Measurements from ENCODE around the gene MSH4.
"Not testable (repeated sequence)": the region's sequence is repeated elsewhere in the genome, so short reads cannot be mapped to it uniquely, and the experiment has no call there.

Gene MSH4

DNA sequence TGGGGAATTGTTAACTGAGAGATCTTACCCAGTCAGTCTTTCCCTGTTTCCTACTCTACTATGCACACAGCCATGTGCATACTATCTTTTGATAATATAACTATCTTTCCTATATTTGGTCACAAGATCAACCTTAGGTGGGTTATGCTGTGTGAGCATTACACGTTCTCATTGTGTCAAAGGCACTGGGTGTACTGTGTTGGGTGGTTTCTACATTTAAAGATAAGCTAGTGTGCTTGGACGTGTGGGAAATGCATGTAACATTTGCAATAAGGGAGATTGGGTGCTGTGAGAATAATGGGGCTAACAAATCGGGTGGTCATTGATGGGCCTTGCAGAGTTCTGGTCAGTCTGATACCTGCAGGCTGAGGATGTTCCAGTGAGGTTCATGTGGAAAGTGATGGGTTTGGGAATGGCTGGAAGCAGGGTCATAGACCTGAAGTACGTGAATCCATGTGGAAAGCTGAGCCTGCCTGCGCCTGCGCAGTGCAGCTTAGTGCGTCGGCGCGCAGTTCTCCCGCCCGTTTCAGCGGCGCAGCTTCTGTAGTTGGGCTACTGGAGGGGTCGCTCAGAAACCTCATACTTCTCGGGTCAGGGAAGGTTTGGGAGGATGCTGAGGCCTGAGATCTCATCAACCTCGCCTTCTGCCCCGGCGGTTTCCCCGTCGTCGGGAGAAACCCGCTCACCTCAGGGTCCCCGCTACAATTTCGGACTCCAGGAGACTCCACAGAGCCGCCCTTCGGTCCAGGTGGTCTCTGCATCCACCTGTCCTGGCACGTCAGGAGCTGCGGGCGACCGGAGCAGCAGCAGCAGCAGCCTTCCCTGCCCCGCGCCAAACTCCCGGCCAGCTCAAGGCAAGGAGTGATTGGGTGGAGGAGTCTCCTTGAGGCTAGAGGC lies at the start of gene MSH4:
MSH4 (plus strand) TSS at position 507 of the 897 bp plus-strand sequence; CDS start at position 611, 104 bp downstream.
- DNase-seq = no peak

- not testable (repeated sequence) for DNase-seq
Measured at GRCh38 chr1:75757210-75757609, 39.5 kb upstream of the MSH4 start.

- DNase-seq = not testable (repeated sequence)
Measured at GRCh38 chr1:75758543-75758942, 38.1 kb upstream of the MSH4 start.

DNA sequence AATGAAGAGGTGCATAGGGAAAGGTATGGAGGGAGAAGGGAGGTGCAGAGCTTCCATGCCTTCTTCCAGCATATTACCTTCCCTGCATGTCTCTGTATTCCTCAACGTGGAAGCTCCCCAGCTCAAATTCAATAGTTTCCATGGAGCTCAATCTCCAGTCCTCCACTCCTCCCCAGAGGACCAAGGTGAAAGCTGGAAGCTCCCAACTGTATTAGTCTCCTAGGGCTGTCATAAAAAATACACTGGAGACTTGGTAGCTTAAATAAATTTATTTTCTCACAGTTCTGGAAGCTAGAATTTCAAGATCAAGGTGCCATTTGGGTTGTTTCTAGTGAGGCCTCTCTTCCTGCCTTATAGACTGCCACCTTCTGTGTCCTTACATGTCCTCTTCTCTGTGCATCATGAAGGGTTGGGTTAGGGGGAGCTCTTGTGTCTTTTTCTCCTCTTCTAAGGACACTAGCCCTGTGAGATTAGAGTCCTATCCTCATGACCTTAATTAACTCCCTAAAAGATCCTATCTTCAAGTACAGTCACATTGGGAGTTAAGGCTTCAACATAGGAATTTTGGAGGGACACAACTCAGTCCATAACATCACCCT lies 32.5 kb upstream of the MSH4 start:
- no peak for DNase-seq

GRCh38 chr1:75765697-75766355 lies 30.9 kb upstream of the MSH4 start:
- no peak for DNase-seq

DNA sequence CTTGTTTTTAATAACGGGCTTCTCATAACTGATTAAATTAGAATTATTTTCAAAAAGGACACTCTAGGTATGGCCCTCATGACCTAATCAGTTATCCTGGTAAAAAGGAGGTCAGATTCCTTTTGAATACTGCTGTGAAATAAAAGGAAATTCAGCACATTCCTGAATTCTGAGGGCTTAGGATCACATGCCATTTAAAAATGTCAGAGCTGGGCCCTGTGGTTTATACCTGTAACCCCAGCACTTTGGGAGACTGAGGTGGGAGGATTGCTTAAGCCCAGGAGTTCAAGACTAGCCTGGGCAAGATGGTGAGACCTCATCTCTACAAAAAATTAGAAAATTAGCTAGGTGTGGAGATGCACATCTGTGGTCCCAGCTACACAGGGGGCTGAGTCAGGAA lies 28.7 kb upstream of the MSH4 start:
- no peak for DNase-seq

DNA sequence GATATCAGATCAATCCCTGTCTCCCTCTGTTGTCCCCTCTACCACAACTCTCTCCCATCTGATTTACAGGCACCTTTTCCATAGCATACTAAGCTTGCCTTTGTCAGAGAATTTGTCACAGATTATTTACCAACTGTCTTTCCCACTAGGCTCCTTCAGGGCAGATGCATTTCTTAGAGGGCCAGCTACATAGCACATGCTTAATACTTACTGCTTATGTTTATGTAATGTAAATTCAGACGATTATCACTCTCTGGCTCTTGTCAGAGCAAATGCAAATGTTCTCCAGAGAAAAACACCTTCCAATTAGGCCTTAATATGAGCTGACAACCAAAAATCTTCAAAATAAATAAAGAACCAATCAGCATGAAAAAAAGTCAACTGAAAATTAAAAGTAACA lies 25.9 kb upstream of the MSH4 start:
- DNase-seq = no peak

GRCh38 chr1:75771978-75772377 lies 24.7 kb upstream of the MSH4 start:
- no peak for DNase-seq

DNA sequence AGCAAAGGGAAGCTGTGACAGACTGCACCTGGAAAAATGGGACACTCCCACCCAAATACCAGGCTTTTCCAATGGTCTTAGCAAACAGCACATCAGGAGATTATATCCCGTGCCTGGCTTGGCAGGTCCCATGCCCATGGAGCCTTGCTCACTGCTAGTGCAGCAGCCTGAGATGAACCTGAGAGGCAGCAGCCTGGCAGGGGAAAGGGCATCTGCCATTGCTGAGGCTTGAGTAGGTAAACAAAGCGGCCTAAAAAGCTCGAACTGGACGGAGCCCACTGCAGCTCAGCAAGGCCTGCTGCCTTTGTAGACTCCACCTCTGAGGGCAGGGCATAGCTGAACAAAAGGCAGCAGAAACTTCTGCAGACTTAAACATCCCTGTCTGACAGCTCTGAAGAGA lies 18.9 kb upstream of the MSH4 start:
- not testable (repeated sequence) for DNase-seq

DNA sequence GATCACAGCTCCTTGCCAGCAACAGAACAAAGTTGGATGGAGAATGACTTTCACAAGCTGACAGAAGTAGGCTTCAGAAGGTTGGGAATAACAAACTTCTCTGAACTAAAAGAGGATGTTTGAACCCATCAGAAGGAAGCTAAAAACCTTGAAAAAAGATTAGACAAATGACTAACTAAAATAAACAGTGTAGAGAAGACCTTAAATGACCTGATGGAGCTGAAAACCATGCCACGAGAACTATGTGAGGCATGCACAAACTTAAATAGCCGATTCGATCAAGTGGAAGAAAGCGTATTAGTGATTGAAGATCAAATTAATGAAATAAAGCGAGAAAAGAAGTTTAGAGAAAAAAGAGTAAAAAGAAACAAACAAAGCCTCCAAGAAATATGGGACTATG lies 18.0 kb upstream of the MSH4 start:
- DNase-seq = not testable (repeated sequence)

GRCh38 chr1:75780183-75780582 lies 16.5 kb upstream of the MSH4 start:
- not testable (repeated sequence) for DNase-seq

GRCh38 chr1:75783920-75784319 lies 12.8 kb upstream of the MSH4 start:
- not testable (repeated sequence) for DNase-seq

DNA sequence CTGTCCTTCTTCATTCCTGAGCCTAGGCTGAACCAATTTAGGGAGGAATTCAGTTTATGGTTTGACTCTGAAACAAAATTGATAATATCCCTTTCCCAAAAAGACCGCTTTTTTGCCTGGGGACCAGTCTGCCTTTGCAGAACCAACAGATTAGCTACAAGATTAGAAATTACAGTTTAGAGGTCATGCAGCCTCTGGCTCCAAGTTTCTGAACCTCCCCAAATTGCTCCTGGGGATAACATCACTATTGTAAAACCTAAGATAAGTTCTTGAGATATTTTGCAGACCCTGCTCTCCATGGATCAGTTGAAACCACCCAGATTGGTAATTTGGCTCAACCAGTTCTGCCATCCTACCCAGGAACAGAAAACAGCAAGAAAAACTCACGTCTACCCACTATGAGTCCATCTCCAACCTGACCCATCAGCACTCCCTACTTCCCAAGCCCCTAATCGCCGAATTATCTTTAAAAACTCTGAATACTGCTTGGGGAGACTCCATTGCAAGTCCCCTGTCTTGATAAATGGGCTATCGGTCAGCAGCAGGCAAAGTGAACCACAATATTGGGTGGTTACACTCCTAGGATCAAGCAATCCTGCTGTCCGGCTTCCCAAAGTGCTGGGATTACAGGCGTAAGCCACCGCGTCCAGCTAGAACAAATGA lies 11.2 kb upstream of the MSH4 start:
- no peak for DNase-seq

- peak; percentile 80 for DNase-seq
Measured at GRCh38 chr1:75785983-75786853, 10.5 kb upstream of the MSH4 start, which contains the start of gene RABGGTB. RABGGTB (plus strand) TSS chr1:75786256; CDS start chr1:75786272, 16 bp downstream.

DNA sequence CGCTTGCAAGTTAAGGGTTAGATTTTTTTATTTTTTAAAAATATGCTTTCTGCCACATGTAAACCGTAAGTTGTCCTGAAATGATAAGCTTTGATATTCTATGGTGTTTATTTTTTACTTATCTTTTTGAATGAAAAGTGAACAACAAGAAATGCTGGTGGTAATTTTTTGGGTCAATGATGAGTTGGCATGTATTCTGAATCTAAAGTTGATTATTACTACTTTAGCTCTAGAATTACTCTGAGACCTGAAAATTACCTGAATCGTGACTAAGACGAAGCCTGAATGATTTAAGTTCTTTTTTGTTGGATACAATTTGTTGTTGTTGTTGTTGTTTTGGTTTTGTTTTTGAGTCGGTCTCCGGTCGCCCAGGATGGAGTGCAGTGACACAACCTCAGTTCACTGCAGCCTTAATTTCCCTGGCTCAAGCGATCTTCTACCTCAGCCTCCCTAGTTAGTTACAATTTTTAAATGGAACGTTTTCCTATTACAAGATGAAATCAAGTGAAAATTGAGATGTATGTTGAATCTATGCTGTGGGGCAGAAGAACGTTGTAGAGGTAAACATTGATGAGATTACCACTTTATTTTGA lies 9.7 kb upstream of the MSH4 start:
- DNase-seq = no peak

DNA sequence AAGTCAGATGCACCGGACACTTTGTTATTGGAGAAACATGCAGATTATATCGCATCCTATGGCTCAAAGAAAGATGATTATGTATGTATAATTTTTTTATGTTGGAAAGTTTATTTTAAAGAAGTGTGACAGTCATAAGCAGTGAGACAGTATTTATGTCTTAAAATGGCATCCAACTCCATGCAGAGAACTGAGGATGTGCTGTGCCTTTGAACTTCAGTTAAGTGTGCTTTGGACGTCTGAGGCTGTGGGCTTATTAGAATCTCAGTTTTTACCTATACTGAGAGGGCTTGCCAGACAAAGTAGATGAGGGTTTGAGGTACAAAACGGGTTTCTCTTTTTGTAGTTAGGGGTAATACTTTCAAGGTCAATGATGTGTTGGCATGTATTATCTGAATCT lies 9.2 kb upstream of the MSH4 start:
- DNase-seq = no peak

GRCh38 chr1:75789988-75790387 lies 6.7 kb upstream of the MSH4 start:
- DNase-seq = no peak

DNA sequence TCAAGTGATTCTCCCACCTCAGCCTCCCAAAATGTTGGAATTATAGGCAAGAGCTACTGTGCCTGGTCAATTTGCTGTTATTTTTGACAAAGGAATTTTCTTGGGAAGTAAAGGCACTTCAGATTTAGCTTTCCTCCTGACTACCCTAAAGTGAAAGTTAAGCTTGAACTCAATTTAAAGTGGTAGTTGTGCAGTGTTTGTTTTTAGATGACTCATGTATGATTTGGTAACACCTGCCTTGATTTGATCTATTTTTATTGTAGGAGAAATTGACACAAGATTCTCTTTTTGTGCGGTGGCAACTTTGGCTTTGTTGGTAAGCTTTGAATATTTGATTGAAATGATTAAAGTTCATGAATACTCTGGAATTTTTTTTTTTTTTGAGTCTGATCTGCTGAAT lies 5.7 kb upstream of the MSH4 start:
- no peak for DNase-seq

DNA sequence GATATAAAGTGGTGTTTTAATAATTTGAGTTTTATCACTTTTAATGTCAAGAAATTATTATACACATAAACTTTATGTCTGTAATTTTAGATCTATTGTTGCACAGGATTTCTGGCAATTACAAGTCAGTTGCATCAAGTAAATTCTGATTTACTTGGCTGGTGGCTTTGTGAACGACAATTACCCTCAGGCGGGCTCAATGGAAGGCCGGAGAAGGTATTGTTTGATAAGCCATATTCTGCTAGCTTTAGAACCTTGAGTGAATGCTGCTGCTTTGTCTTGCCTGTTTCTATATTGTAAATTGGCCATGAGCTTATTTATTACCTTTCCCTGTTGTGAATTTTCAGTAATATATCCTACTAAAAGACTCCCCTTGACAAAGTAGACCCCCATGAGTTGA lies 4.6 kb upstream of the MSH4 start:
- no peak for DNase-seq

- no peak for DNase-seq
Measured at GRCh38 chr1:75794382-75794781, 2.3 kb upstream of the MSH4 start.

- no peak for DNase-seq
Measured at GRCh38 chr1:75795703-75796193, 934 bp upstream of the MSH4 start.

DNA sequence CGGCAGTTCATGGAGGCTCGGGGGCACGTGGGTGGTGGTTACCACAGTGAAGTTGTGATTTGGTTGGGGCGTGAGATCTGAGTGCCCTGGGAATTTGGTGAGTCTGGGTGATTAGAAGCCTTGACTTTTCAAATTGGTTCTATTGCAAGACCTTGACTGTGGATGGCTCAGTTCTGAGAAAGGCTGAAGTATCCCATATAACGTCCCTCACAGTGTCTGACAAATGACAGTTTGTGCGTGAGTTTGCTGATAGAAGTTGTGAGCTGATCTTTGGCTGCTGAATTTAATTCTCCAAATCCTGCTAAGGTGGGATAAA lies 549 bp downstream of the MSH4 start:
- no peak for DNase-seq
